Natural killer cell (primary cell): Measurements from ENCODE around the gene TP53INP2. TPM values are rescaled to one million over a fixed set of nuclear protein-coding genes. Genes with fewer than 3 reads are reported as not detected.
A peak's percentile ranks its signal among the peaks of the same experiment; 100 is the strongest.

ENCODE experiments used
- ATAC-seq, 3 donors: fragments of 150-1000 bp in 2 of 3; fragments of 200-7000 bp in 1 of 3; cut with Tn5 transposase; 1 replicate in 1 of 3; 2 replicates in 2 of 3; pipeline ENCODE4 v1.10.0; 2021; ENCODE audit warnings: mild to moderate bottlenecking in 2 of 3, moderate library complexity in 2 of 3
- DNase-seq, 2 donors: peaks; one replicate each; pipeline versions ENCODE4 v3.0.0 to v3.0.0-alpha.2; 2013 to 2021; ENCODE audit warnings: mixed read lengths in 1 of 2
- H3K27ac ChIP-seq: one replicate; pipeline ENCODE4 v1.5.1; 2013; ENCODE audit warnings: mild to moderate bottlenecking, low read length
- H3K27me3 ChIP-seq: one replicate; pipeline ENCODE4 v1.6.1; 2013; ENCODE audit warnings: low read length; ENCODE audit not compliant: control insufficient read depth, insufficient read depth
- H3K36me3 ChIP-seq: one replicate; pipeline ENCODE4 v1.6.1; 2013; ENCODE audit warnings: low read length; ENCODE audit not compliant: control insufficient read depth, insufficient read depth
- H3K4me1 ChIP-seq: one replicate; pipeline ENCODE4 v1.6.1; 2013; ENCODE audit warnings: low read length; ENCODE audit not compliant: control insufficient read depth, insufficient read depth
- H3K4me3 ChIP-seq: one replicate; pipeline ENCODE4 v1.5.1; 2013; ENCODE audit warnings: low read length
- H3K9me3 ChIP-seq: one replicate; pipeline ENCODE4 v1.6.1; 2013; ENCODE audit warnings: low read length; ENCODE audit not compliant: control insufficient read depth, insufficient read depth
- H3K27ac Mint-ChIP-seq, 2 donors: one replicate each; pipeline ENCODE4 v1.8.0; 2022; ENCODE audit warnings: mild to moderate bottlenecking in 2 of 2, mixed read lengths in 2 of 2, moderate library complexity in 1 of 2
- H3K27me3 Mint-ChIP-seq, 2 donors: one replicate each; pipeline ENCODE4 v1.8.0; 2022; ENCODE audit warnings: low read depth in 2 of 2, mixed read lengths in 2 of 2
- H3K36me3 Mint-ChIP-seq: one replicate; pipeline ENCODE4 v1.8.0; 2022; ENCODE audit warnings: mixed read lengths
- H3K4me1 Mint-ChIP-seq, 2 donors: one replicate each; pipeline ENCODE4 v1.8.0; 2022; ENCODE audit warnings: mixed read lengths in 2 of 2
- H3K4me3 Mint-ChIP-seq: one replicate; pipeline ENCODE4 v1.8.0; 2022; ENCODE audit warnings: mild to moderate bottlenecking, moderate library complexity, mixed read lengths
- H3K9me3 Mint-ChIP-seq, 2 donors: one replicate each; pipeline ENCODE4 v1.8.0; 2022; ENCODE audit warnings: mixed read lengths in 2 of 2
- WGBS: methylation state at CpG from one replicate; pipeline ENCODE4 v1.1.7; 2013; ENCODE audit warnings: missing lambda C conversion rate; ENCODE audit not compliant: insufficient coverage; 5-methylcytosine and 5-hydroxymethylcytosine counted together
- intact Hi-C: fragments of 100-400 bp; cut with micrococcal nuclease; formaldehyde crosslinking; loops from one replicate; pipeline ENCODE4 v1.14.2; 2022
- total RNA-seq, 4 donors: library from RNA; stranded (reverse); fragments of 120-200 nt in 1 of 4; gene quantifications; one replicate each; pipeline versions ENCODE4 v1.2.3 to v1.2.4, GENCODE V29; 2013 to 2022
- TF ChIP-seq, protein P1 (sequence below): fragments of 200-600 bp; IDR thresholded peaks from one replicate; pipeline ENCODE4 v1.8.0; 2022; ENCODE audit warnings: antibody characterized with exemption

TP53INP2 gene
- total RNA-seq, 3 donors from 2014 or later (not counting 1 experiment from before 2014, with no cell fraction given): 30.7 to 56.3 (median 35.9) TPM

GRCh38 chr20:34710568-34710839, 6.4 kb downstream of the TP53INP2 start:
- H3K9me3 Mint-ChIP-seq: no peaks in the 10 kb centered on the region
- peaks cover 15% of the 10 kb centered on the region for H3K4me1 ChIP-seq
- TF ChIP-seq, protein P1, sequence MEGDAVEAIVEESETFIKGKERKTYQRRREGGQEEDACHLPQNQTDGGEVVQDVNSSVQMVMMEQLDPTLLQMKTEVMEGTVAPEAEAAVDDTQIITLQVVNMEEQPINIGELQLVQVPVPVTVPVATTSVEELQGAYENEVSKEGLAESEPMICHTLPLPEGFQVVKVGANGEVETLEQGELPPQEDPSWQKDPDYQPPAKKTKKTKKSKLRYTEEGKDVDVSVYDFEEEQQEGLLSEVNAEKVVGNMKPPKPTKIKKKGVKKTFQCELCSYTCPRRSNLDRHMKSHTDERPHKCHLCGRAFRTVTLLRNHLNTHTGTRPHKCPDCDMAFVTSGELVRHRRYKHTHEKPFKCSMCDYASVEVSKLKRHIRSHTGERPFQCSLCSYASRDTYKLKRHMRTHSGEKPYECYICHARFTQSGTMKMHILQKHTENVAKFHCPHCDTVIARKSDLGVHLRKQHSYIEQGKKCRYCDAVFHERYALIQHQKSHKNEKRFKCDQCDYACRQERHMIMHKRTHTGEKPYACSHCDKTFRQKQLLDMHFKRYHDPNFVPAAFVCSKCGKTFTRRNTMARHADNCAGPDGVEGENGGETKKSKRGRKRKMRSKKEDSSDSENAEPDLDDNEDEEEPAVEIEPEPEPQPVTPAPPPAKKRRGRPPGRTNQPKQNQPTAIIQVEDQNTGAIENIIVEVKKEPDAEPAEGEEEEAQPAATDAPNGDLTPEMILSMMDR: no peak
- H3K27ac Mint-ChIP-seq: peak overlapping the region; percentile 72 to 80
- H3K36me3 ChIP-seq: peaks cover 8% of the 10 kb centered on the region
- H3K9me3 ChIP-seq: no peaks in the 10 kb centered on the region
- intact Hi-C loops: no loop called here
- no peak overlapping the region for H3K27ac ChIP-seq
- DNase-seq: no peak
- H3K27me3 ChIP-seq: peaks cover 3% of the 10 kb centered on the region
- peak overlapping the region; percentile 89 for H3K4me3 Mint-ChIP-seq
- H3K36me3 Mint-ChIP-seq: no peaks in the 10 kb centered on the region
- peaks cover 9 to 18% of the 10 kb centered on the region in 2 donors for H3K4me1 Mint-ChIP-seq
- ATAC-seq: no peak
- no peaks in the 10 kb centered on the region for H3K27me3 Mint-ChIP-seq
- H3K4me3 ChIP-seq: no peak overlapping the region

- Mint-ChIP-seq H3K36me3 (no peaks in the 10 kb centered on the region), H3K27me3 (no peaks in the 10 kb centered on the region), H3K4me1 (peaks cover 9 to 18% of the 10 kb centered on the region in 2 donors), H3K9me3 (no peaks in the 10 kb centered on the region), H3K4me3 (peak overlapping the region; percentile 89), H3K27ac (peak overlapping the region; percentile 72 to 80)
- intact Hi-C loops: no loop called here
- WGBS: 96% methylated on average over 9 of the region's 9 CpGs
- H3K36me3 ChIP-seq: peaks cover 8% of the 10 kb centered on the region
- H3K4me1 ChIP-seq: peaks cover 15% of the 10 kb centered on the region
- peaks cover 3% of the 10 kb centered on the region for H3K27me3 ChIP-seq
- TF ChIP-seq, protein P1: no peak
- DNase-seq (peak in 1 of 2 donors; percentile 20), ATAC-seq (no peak)
- no peaks in the 10 kb centered on the region for H3K9me3 ChIP-seq
- H3K27ac ChIP-seq: no peak overlapping the region
- no peak overlapping the region for H3K4me3 ChIP-seq
These were observed 6.9 kb downstream of the TP53INP2 start for GRCh38 chr20:34710861-34711574.

DNA sequence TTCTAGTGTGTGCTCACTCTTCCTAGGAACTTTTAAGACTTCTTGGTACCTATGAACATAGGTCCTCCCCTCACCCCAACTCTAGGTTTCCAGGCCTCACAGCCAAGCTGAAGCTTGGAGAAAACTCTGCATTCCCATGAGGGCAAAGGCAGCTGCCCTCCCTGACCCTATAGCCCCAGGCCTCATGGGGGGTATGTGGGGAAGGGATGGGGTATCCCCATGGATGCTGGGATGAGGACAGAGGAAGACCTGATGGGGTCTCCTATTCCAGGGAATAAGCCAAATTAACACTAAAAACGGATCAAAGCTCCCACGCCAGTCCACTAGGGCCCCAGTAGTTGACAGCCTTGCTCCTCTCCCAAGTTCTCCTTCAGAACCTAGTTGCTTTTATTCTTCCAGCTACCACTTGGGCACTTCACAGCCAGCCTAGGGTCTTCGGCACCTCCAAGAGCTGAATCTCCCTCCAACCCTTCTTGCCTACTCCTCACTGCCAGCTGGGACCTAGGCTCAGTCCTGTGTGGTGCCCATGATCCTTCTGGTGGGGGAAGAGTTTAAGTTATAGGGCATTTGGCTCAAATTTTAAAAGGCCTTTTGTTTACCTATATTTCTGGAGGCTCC, 7.8 kb downstream of the TP53INP2 start:
- DNase-seq: no peak
- Mint-ChIP-seq H3K9me3 (no peaks in the 10 kb centered on the region), H3K4me3 (peak overlapping the region; percentile 28), H3K4me1 (peaks cover 9 to 18% of the 10 kb centered on the region in 2 donors), H3K27me3 (no peaks in the 10 kb centered on the region), H3K36me3 (no peaks in the 10 kb centered on the region), H3K27ac (peak overlapping the region in 1 of 2 donors; percentile 37)
- no peak for ATAC-seq
- Histone ChIP-seq H3K4me1 (peaks cover 15% of the 10 kb centered on the region), H3K36me3 (peaks cover 8% of the 10 kb centered on the region), H3K27ac (no peak overlapping the region), H3K27me3 (peaks cover 3% of the 10 kb centered on the region), H3K9me3 (no peaks in the 10 kb centered on the region), H3K4me3 (no peak overlapping the region)
- TF ChIP-seq, protein P1: no peak
- WGBS: 95% methylated on average over 3 of the region's 3 CpGs
- intact Hi-C loops: no loop called here
